Measurements from ENCODE around the gene LMO2.
"Not testable (repeated sequence)": the region's sequence is repeated elsewhere in the genome, so short reads cannot be mapped to it uniquely, and the experiment has no call there.

Gene LMO2

GRCh38 chr11:33863418-33864172, 28.3 kb downstream of the LMO2 start:
- no peak for DNase-seq (ENCODE audit: low read depth in 2 of 2, low spot score in 1 of 2)

- DNase-seq (ENCODE audit: low read depth in 2 of 2, low spot score in 1 of 2): no peak
These were observed 29.8 kb downstream of the LMO2 start for GRCh38 chr11:33861941-33862589.

- no peak for DNase-seq (ENCODE audit: low read depth in 2 of 2, low spot score in 1 of 2)
These were observed 30.5 kb downstream of the LMO2 start for GRCh38 chr11:33861386-33861785.

GRCh38 chr11:33860926-33861325, 30.9 kb downstream of the LMO2 start:
- DNase-seq (ENCODE audit: low read depth in 2 of 2, low spot score in 1 of 2): no peak

GRCh38 chr11:33859306-33859705, 32.6 kb downstream of the LMO2 start:
- no peak for DNase-seq (ENCODE audit: low read depth in 2 of 2, low spot score in 1 of 2)

GRCh38 chr11:33857933-33858371, 33.9 kb downstream of the LMO2 start:
- DNase-seq (ENCODE audit: low read depth in 2 of 2, low spot score in 1 of 2): peak; percentile 41 to 45

DNA sequence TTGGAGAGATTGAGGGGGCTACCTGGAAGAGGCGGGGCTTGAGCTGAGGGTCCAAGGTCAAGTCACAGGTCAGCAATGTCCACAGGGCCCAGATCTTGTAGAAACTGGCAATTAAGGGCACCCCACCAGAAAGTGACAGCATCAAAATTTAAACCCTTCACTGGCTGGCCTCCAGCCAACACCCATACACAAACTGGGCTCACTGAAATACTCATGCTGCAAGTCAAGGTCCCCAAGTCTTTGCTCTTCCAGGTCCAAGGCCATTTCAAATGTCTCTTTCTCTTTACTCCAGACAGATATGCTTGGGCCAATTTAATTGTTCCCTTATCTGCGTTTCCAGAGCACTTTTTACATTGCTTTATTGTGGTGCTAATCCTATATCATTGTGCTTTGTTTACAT, 36.4 kb downstream of the LMO2 start:
- DNase-seq (ENCODE audit: low read depth in 2 of 2, low spot score in 1 of 2): no peak

DNA sequence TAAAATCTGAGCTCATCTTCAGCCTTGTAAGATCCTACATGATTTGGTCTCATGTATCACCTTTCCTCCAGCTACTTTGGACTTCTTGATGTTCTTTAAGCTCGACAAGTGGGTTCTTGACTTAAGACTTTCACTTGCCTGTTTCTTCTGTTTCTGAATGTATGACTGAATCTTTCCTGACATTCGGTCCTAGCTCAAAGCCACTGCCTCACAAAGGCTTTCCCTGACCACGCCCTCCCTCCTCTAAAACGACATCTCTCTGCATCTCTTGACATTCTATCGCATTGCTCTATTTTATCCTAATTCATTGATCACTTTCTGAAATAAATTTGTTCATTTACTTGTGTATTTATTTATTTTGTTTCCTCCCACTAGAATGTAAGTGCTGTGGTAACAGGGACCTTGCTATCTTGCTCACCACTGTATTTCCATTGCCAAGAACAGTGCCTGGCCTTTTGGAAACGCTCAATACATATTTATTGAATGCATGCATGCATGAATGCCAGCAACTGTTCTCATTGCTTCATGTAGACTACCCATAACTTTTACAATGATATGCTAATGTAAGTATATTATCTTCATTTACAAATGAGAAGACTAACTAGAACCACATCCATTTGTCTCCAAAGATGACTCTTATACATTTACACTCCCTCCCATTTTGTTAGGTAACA, 43.0 kb downstream of the LMO2 start:
- DNase-seq (ENCODE audit: low read depth in 2 of 2, low spot score in 1 of 2): no peak

- DNase-seq (ENCODE audit: low read depth in 2 of 2, low spot score in 1 of 2): no peak
These were observed 44.6 kb downstream of the LMO2 start for GRCh38 chr11:33847251-33847650.

DNA sequence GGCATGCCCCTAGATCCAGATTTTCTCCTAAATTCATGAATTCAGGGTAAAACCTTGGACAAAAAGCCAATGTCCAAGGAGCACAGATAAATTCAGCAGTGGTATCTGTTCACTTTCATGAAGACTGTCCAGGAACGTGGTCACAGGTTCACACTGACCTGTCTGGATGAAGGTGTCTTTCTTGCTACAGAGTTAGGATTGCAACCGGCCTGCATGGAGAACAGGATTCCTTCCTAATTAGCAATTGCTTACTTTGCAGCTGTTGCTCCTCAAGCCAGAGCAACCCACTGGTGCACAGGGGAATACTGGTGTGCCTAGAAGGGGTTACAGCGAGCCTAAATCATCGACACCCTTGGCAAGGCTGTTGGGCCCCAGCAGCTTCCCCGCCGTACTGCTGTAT, 47.6 kb downstream of the LMO2 start:
- no peak for DNase-seq (ENCODE audit: low read depth in 2 of 2, low spot score in 1 of 2)

- no peak for DNase-seq (ENCODE audit: low read depth in 2 of 2, low spot score in 1 of 2)
These were observed 48.9 kb downstream of the LMO2 start for GRCh38 chr11:33843018-33843417.

GRCh38 chr11:33842236-33842915, 49.5 kb downstream of the LMO2 start:
- DNase-seq (ENCODE audit: low read depth in 2 of 2, low spot score in 1 of 2): no peak

DNA sequence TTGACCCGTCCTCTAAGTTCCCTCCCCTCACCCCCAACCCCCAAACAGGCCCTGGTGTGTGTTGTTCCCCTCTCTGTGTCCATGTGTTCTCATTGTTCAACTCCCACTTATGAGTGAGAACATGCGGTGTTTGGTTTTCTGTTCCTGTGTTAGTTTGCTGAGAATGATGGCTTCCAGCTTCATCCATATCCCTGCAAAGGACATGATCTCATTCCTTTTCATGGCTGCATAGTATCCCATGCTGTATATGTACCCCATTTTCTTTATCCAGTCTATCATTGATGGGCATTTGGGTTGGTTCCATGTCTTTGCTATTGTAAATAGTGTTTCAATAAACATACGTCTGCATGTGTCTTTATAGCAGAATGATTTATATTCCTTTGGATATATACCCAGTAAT, 53.6 kb downstream of the LMO2 start:
- DNase-seq (ENCODE audit: low read depth in 2 of 2, low spot score in 1 of 2): not testable (repeated sequence)

GRCh38 chr11:33837334-33837733, 54.5 kb downstream of the LMO2 start:
- not testable (repeated sequence) for DNase-seq (ENCODE audit: low read depth in 2 of 2, low spot score in 1 of 2)

DNA sequence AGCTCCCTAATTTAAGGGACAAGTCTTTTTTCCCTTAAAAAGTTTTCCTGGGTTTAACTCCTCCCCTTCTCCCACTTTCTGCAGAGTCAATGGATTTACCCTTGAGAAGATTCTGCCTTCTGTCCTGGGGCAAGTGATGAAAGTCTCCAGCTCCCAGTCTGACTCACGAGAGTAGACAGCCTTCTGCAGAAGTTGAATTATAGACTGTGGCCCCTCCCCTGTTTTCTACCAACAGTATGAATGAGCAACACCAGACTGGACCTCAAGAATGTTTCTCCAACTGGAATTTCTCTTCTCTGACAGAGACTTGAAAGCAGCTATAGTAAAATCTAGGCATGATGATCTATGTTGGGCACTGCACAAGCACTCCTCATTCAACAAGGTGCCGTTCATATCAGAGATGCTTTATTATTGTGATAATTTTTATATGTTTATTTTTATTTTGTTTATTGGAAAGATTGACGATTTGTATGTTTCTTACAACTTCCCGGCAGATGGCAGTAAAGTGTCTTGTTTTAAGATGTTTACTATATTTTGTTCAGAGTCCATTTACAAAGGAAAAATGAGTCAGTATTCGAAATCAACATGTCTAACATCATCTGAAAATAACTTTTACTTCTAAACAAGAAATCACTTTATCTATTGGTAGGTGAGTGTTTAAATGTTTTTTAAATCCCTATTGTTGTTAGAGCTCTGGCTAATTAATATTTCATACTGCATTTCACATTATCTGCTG, 56.6 kb downstream of the LMO2 start:
- no peak for DNase-seq (ENCODE audit: low read depth in 2 of 2, low spot score in 1 of 2)

- DNase-seq (ENCODE audit: low read depth in 2 of 2, low spot score in 1 of 2): no peak
These were observed 59.2 kb downstream of the LMO2 start for GRCh38 chr11:33832676-33833075.

DNA sequence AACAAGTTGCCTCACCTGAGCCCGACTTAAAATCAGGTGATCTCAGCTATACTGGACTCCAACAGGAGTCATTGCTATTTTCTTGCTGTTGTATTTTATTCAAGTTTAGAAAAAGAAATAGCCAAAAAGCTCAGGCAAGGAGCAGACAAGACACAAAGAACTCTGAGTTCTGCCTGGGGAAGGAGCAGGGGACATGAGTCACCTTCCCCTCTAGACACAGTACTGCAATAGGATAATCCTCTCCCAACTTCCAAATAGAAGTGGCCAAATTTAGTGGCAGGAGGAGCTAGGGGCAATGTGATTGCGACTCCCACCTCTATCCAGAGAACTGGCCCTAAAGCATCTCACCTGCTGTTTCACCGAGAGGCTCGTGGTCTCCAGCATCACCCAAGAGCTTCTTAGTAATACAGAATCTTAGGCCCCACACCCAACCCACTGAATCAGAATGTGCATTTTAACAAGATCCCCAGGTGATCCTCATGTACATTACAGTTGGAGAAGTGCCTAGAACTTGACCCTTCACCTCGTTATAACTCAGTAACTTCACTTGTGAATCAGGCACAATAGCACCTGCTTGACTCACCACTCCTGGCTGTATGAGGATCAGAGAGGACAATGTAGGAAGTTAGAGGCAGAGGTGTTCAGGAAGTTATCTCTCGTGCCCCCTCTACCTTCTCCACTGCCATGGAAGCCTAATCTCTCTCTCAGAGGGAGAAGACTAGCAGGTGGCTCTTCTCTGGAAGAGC, 60.8 kb downstream of the LMO2 start:
- no peak for DNase-seq (ENCODE audit: low read depth in 2 of 2, low spot score in 1 of 2)

GRCh38 chr11:33829430-33830141, 62.3 kb downstream of the LMO2 start:
- DNase-seq (ENCODE audit: low read depth in 2 of 2, low spot score in 1 of 2): peak in 1 of 2 donors; percentile 21

DNA sequence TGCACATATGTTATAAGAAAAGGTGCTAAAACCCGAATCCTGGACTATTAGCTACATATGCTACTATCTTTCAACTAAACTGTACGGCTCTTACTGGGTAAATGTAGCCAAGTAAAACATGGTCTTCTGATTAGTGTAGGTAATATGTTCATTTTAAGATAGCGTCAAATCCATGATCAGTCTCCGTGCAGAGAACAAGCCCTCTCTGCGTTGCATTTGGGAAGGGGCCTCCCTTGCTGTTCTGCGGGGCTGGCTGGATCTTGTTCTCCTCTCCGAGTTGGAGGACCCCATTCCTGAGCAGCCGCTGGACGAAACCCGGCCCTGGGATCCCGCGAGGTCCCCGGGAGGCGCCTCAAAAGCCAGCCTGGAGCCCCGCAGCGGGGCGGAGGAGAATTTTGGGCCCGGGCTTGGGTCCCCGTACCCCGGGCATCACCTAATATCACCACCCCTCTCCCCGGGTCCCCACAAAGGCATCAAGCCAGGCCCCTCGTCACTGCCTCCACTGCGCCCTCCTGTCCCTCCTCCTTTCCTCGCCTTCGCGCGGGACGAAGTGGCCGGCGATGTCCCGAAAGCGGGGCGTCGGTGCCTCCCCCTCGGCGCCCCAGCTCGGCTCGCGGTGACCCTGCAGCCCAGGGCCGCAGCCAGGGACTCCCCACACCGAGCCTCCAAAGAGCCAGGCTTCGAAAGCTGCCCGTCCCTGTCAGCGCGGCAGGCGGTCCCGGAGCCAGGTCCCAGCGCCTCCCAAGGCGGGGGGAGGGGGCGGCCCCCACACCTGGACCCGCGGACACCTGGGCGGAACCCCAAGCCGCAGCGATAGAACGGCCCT, 63.1 kb downstream of the LMO2 start:
- no peak for DNase-seq (ENCODE audit: low read depth in 2 of 2, low spot score in 1 of 2)

Data from stimulated activated CD8-positive, alpha-beta memory T cell treated with anti-CD3 and anti-CD28 coated beads, Interleukin-4, amount 100 ng/mL, for 1 hour (primary cell).